SU-DHL-6 (cell line): ENCODE data around the gene CD180.

Source experiments
- CTCF ChIP-seq: fragments of 200-600 bp; sonication (generic); IDR thresholded peaks from one replicate; pipeline ENCODE4 v1.5.1; 2017; ENCODE audit warnings: antibody characterized with exemption, mild to moderate bottlenecking, low read length, moderate library complexity; ENCODE audit not compliant: insufficient read depth, poor library complexity, severe bottlenecking
- EZH2phosphoT487 ChIP-seq: fragments of 200-600 bp; sonication (generic), shearing (Covaris generic); conservative IDR thresholded peaks from 2 replicates; pipeline ENCODE4 v1.6.1; 2018; ENCODE audit warnings: mild to moderate bottlenecking, antibody characterized with exemption, low read length, moderate library complexity, mixed read lengths

GRCh38 chr5:67199859-67200258, 3.3 kb upstream of the CD180 start:
- no peak for TF ChIP-seq CTCF
- TF ChIP-seq EZH2phosphoT487 = no peak
